SK-N-SH (cell line): ENCODE results near the gene CDKAL1.

Source experiments
- CTCF ChIP-seq: fragments of 200-600 bp; sonication (generic); IDR thresholded peaks from 2 replicates; pipeline ENCODE4 v1.6.1; 2017; ENCODE audit warnings: antibody characterized with exemption, mild to moderate bottlenecking, moderate library complexity
- MXI1 ChIP-seq: IDR thresholded peaks from 2 replicates; pipeline ENCODE4 v1.6.1; 2012; ENCODE audit warnings: mild to moderate bottlenecking, low read depth, low read length, improper control_type of control experiment
- NRF1 ChIP-seq: IDR thresholded peaks from 2 replicates; pipeline ENCODE4 v1.6.1; 2012; ENCODE audit warnings: low read depth, mild to moderate bottlenecking, low read length
- RAD21 ChIP-seq: IDR thresholded peaks from 2 replicates; pipeline ENCODE4 v1.6.1; 2012; ENCODE audit warnings: mild to moderate bottlenecking, low read length
- REST ChIP-seq: IDR thresholded peaks from 2 replicates; pipeline ENCODE4 v1.6.1; 2012; ENCODE audit warnings: mild to moderate bottlenecking, low read depth, low read length, moderate library complexity
- SMC3 ChIP-seq: IDR thresholded peaks from 2 replicates; pipeline ENCODE4 v1.6.1; 2012; ENCODE audit warnings: low read depth, low read length, improper control_type of control experiment
- TCF12 ChIP-seq: IDR thresholded peaks from 2 replicates; pipeline ENCODE4 v1.4.0; 2012
- USF2 ChIP-seq: fragments of 150-350 bp; IDR thresholded peaks from 2 replicates; pipeline ENCODE4 v1.6.1; 2017; ENCODE audit warnings: antibody characterized with exemption, low read length, low read depth, borderline replicate concordance
- TF ChIP-seq, protein P1 (sequence below): IDR thresholded peaks from 2 replicates; pipeline ENCODE4 v1.4.0; 2012; ENCODE audit warnings: low read depth, borderline replicate concordance

DNA sequence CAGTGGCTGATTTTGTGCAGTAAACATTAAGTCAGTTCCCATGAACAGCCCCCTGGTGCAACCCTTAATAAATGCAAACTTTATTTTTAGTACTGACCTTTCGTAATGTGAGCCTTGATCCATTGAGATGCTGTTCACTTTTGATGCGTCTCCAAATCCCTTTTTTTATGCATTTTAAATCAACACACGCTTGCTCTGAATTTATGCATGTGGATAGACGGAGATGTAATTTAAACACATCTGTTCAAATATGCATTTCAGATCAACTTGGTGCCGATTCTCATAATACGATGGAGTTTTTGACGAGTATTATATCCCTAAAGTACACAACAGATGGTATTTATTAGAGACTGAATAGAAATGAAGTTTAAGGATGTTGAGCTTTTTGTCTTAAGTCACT is 505.7 kb downstream of the CDKAL1 start:
- TF ChIP-seq CTCF (no peak), RAD21 (no peak), SMC3 (no peak), REST (no peak), USF2 (no peak), NRF1 (no peak), TCF12 (no peak), MXI1 (no peak)
- TF ChIP-seq, protein P1, sequence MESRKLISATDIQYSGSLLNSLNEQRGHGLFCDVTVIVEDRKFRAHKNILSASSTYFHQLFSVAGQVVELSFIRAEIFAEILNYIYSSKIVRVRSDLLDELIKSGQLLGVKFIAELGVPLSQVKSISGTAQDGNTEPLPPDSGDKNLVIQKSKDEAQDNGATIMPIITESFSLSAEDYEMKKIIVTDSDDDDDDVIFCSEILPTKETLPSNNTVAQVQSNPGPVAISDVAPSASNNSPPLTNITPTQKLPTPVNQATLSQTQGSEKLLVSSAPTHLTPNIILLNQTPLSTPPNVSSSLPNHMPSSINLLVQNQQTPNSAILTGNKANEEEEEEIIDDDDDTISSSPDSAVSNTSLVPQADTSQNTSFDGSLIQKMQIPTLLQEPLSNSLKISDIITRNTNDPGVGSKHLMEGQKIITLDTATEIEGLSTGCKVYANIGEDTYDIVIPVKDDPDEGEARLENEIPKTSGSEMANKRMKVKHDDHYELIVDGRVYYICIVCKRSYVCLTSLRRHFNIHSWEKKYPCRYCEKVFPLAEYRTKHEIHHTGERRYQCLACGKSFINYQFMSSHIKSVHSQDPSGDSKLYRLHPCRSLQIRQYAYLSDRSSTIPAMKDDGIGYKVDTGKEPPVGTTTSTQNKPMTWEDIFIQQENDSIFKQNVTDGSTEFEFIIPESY: no peak
